HUES6 (cell line): ENCODE results near the gene SUMF1.

Source experiments
- H3K27ac ChIP-seq: 2 replicates; pipeline ENCODE4 v1.7.0; 2013; ENCODE audit warnings: low read depth, mild to moderate bottlenecking, low read length, inconsistent platforms
- H3K27me3 ChIP-seq: 2 replicates; pipeline ENCODE4 v1.6.1; 2013; ENCODE audit warnings: low read length; ENCODE audit not compliant: control insufficient read depth, insufficient read depth
- H3K36me3 ChIP-seq: 2 replicates; pipeline ENCODE4 v1.6.1; 2013; ENCODE audit warnings: low read length; ENCODE audit not compliant: control insufficient read depth, insufficient read depth
- H3K4me1 ChIP-seq: 2 replicates; pipeline ENCODE4 v1.6.1; 2013; ENCODE audit warnings: low read length; ENCODE audit not compliant: control insufficient read depth, insufficient read depth
- H3K4me3 ChIP-seq: 2 replicates; pipeline ENCODE4 v1.5.1; 2013; ENCODE audit warnings: low read depth, low read length
- H3K9ac ChIP-seq: one replicate; pipeline ENCODE4 v1.6.1; 2013; ENCODE audit warnings: mild to moderate bottlenecking, low read length
- H3K9me3 ChIP-seq: 2 replicates; pipeline ENCODE4 v1.6.1; 2013; ENCODE audit warnings: low read depth, low read length; ENCODE audit not compliant: control insufficient read depth, insufficient read depth

The SUMF1 gene

GRCh38 chr3:4507024-4507596, 40.0 kb upstream of the SUMF1 start:
- H3K4me3 ChIP-seq = no peak overlapping the region
- peaks cover 25% of the 10 kb centered on the region for H3K4me1 ChIP-seq
- no peak overlapping the region for H3K9ac ChIP-seq

GRCh38 chr3:4506559-4507023, 39.5 kb upstream of the SUMF1 start:
- no peaks in the 10 kb centered on the region for H3K27me3 ChIP-seq
- H3K9me3 ChIP-seq = no peaks in the 10 kb centered on the region
- H3K36me3 ChIP-seq = no peaks in the 10 kb centered on the region
- H3K4me1 ChIP-seq = peaks cover 25% of the 10 kb centered on the region
- H3K27ac ChIP-seq = 0 out of 2 replicates have a peak overlapping the region, but pooled peaks have one; percentile 1
- no peak overlapping the region for H3K4me3 ChIP-seq
- no peak overlapping the region for H3K9ac ChIP-seq

More at GRCh38 chr3:4507024-4507596, 40.0 kb upstream of the SUMF1 start:
- 0 out of 2 replicates have a peak overlapping the region, but pooled peaks have one; percentile 1 for H3K27ac ChIP-seq
- no peaks in the 10 kb centered on the region for H3K27me3 ChIP-seq
- no peaks in the 10 kb centered on the region for H3K9me3 ChIP-seq
- no peaks in the 10 kb centered on the region for H3K36me3 ChIP-seq

GRCh38 chr3:4505688-4506558, 38.9 kb upstream of the SUMF1 start:
- Histone ChIP-seq H3K9ac (no peak overlapping the region), H3K9me3 (no peaks in the 10 kb centered on the region), H3K36me3 (no peaks in the 10 kb centered on the region), H3K27me3 (no peaks in the 10 kb centered on the region), H3K4me3 (no peak overlapping the region), H3K27ac (no peak overlapping the region), H3K4me1 (peaks cover 25% of the 10 kb centered on the region)

GRCh38 chr3:4504340-4505261, 37.5 kb upstream of the SUMF1 start:
- H3K4me1 ChIP-seq = peaks cover 25% of the 10 kb centered on the region
- no peak overlapping the region for H3K9ac ChIP-seq
- no peak overlapping the region for H3K4me3 ChIP-seq
- no peak overlapping the region for H3K27ac ChIP-seq
- H3K9me3 ChIP-seq = no peaks in the 10 kb centered on the region
- H3K27me3 ChIP-seq = no peaks in the 10 kb centered on the region
- no peaks in the 10 kb centered on the region for H3K36me3 ChIP-seq

GRCh38 chr3:4503050-4503449, 36.0 kb upstream of the SUMF1 start:
- H3K4me3 ChIP-seq = no peak overlapping the region
- H3K9ac ChIP-seq = no peak overlapping the region
- peaks cover 16% of the 10 kb centered on the region for H3K4me1 ChIP-seq
- no peaks in the 10 kb centered on the region for H3K27me3 ChIP-seq
- H3K9me3 ChIP-seq = no peaks in the 10 kb centered on the region
- no peaks in the 10 kb centered on the region for H3K36me3 ChIP-seq
- H3K27ac ChIP-seq = no peak overlapping the region

GRCh38 chr3:4501927-4502326, 34.9 kb upstream of the SUMF1 start:
- Histone ChIP-seq H3K9ac (no peak overlapping the region), H3K4me3 (no peak overlapping the region), H3K36me3 (no peaks in the 10 kb centered on the region), H3K27me3 (no peaks in the 10 kb centered on the region), H3K9me3 (no peaks in the 10 kb centered on the region), H3K27ac (no peak overlapping the region), H3K4me1 (peaks cover 12% of the 10 kb centered on the region)

GRCh38 chr3:4501437-4501836, 34.4 kb upstream of the SUMF1 start:
- Histone ChIP-seq H3K9ac (no peak overlapping the region), H3K27ac (no peak overlapping the region), H3K27me3 (no peaks in the 10 kb centered on the region), H3K4me3 (no peak overlapping the region), H3K4me1 (peaks cover 10% of the 10 kb centered on the region), H3K36me3 (no peaks in the 10 kb centered on the region), H3K9me3 (no peaks in the 10 kb centered on the region)

- Histone ChIP-seq H3K27ac (no peak overlapping the region), H3K9ac (no peak overlapping the region), H3K36me3 (no peaks in the 10 kb centered on the region), H3K9me3 (no peaks in the 10 kb centered on the region), H3K4me3 (no peak overlapping the region), H3K27me3 (peaks cover 26% of the 10 kb centered on the region), H3K4me1 (0 out of 2 replicates have a peak, but pooled peaks cover 2% of the 10 kb centered on the region)
Measured at GRCh38 chr3:4498446-4498845, 31.4 kb upstream of the SUMF1 start.

GRCh38 chr3:4497843-4498324, 30.8 kb upstream of the SUMF1 start:
- H3K36me3 ChIP-seq = no peaks in the 10 kb centered on the region
- no peaks in the 10 kb centered on the region for H3K9me3 ChIP-seq
- H3K27me3 ChIP-seq = peaks cover 26% of the 10 kb centered on the region
- no peak overlapping the region for H3K4me3 ChIP-seq
- H3K27ac ChIP-seq = no peak overlapping the region
- no peak overlapping the region for H3K9ac ChIP-seq
- 0 out of 2 replicates have a peak, but pooled peaks cover 2% of the 10 kb centered on the region for H3K4me1 ChIP-seq

- Histone ChIP-seq H3K4me1 (0 out of 2 replicates have a peak, but pooled peaks cover 2% of the 10 kb centered on the region), H3K9me3 (no peaks in the 10 kb centered on the region), H3K9ac (no peak overlapping the region), H3K4me3 (no peak overlapping the region), H3K27ac (no peak overlapping the region), H3K36me3 (no peaks in the 10 kb centered on the region), H3K27me3 (peaks cover 27% of the 10 kb centered on the region)
Measured at GRCh38 chr3:4497005-4497692, 30.1 kb upstream of the SUMF1 start.
